ENCODE results near the gene S100A14.
"Not testable (repeated sequence)": the region's sequence is repeated elsewhere in the genome, so short reads cannot be mapped to it uniquely, and the experiment has no call there.

- TF ChIP-seq CTCF (IDR thresholded peaks at IDR 0.05); ZFX (IDR thresholded peaks at IDR 0.05; ENCODE audit: borderline replicate concordance): not testable (repeated sequence)
These were observed 24.1 kb upstream of the S100A14 start for GRCh38 chr1:153640213-153640612.

Data from 22Rv1 (cell line).